ENCODE data around the gene UTP14C.
"Not testable (repeated sequence)": the region's sequence is repeated elsewhere in the genome, so short reads cannot be mapped to it uniquely, and the experiment has no call there.

The UTP14C gene

DNA sequence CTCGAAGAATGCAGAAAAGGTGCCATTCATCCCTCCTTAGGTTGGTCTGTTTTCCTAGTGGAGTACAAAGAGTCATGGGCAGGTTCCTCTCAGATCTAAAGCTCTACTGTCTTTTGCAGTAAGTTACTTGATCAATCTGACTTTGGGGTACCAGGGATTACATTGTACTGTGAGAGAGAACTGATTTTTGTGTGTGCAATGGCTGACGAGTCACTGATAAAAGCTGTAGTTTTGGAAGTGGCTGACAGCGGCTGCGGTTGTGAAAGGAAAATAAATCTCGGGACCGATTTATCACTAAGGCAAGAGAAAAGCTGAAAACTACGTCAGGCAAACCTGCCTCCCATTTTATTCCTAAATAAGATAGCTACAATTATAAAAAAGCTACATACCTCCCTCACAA is 26.9 kb downstream of the UTP14C start:
- no peak for DNase-seq

GRCh38 chr13:52053460-52053859 is 29.0 kb downstream of the UTP14C start:
- no peak for DNase-seq

GRCh38 chr13:52061064-52061463 is 36.6 kb downstream of the UTP14C start:
- DNase-seq: not testable (repeated sequence)

DNA sequence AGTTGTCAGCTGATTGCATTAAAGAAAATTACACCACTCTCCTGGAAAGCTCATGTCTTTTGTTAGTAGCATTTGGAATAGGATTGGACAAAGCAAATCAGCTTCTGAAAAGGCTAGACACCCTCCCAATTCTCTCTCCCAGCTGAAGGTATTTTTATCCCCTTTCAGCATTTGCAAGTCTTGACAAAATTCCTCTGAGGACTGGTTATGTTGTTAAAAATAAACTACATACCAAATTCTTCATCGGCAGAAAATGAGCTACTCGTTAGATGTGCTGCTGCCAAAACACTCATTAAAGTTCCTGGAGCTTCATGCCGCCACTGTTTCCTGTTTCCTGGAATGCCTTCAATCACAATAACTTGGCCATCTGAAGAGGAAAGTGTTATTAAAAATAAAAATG is 37.1 kb downstream of the UTP14C start:
- DNase-seq: no peak

DNA sequence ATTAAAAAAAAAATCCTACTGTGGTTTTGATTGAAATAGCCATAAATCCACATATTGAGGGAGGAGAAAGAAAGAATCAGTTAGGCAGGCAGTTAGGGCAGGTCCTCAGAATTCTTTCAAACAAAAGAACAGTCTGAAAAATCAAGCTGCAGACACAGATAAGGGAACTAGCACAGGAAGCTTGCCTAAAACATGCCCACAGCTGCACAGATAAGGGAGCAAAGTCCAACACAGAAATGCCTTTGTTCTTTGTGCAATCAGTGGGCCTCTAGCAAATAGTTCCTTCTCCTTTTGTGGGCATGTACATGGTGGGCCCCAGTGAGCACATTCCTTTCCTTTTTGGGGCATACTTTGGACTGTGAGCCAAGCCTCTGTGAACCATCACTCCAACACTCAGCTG is 42.7 kb downstream of the UTP14C start:
- DNase-seq: no peak

DNA sequence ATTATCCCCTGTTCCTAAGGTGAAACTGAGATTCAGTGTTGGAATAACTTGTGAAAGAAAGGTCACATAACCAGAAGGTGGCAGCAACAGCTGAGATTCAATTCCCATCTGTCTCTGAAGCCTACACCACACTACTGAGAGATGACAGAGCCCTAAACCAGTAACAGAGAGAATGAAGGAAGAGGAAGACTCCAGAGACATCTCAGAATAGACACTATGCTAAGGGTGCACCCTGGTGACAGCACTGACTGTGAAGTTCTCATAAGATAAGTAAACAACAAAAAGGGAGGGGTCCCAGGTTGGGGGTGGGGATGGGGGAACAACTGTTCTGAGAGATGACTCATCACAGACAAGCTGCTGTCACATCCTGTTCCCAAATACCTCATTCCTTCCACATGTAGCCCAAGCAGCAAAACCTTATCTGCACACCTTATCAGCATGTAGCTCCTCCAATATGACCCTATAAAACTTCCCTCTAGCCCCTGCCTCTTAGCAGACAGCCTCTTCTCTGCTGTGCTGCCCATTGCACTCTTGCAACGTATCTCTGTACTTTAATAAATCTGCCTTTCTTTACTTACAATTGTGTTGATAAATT is 46.5 kb downstream of the UTP14C start:
- DNase-seq: no peak
